ENCODE measurements around the gene TOX3. TPM values are rescaled to one million over a fixed set of nuclear protein-coding genes. Genes with fewer than 3 reads are reported as not detected.

The TOX3 gene
- total RNA-seq, 1 experiment from 2014 or later = 29.4 TPM

DNA sequence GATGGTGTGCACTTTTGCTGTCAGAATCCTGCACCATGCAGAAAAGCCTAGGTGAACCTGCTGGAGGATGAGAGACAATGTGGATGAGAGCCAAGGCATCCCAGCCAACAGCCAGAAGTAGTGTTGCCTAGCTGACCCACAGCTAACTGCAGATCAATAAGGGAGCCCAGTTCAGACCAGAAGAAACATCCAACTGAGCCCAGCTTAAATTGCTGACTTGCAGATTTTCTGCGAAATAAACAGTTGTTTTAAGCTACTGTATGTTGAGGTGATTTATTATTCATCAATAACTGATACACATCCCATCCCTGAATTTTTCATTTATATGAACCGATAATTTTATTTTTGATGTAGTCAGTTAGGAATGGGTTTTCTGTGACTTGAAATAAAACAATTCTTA is 39.2 kb upstream of the TOX3 start:
- DNase-seq = no peak
- CTCF ChIA-PET = no interaction called here
- BruUV-seq (replicated peaks) = no TSS peak
- Mint-ChIP-seq H3K4me3 (ENCODE audit: low read depth, unreplicated experiment) (no peak overlapping the region), H3K4me1 (ENCODE audit: low read depth, unreplicated experiment) (no peaks in the 10 kb centered on the region), H3K9me3 (ENCODE audit: low read depth, unreplicated experiment) (peaks cover 3% of the 10 kb centered on the region), H3K27ac (ENCODE audit: unreplicated experiment) (no peak overlapping the region), H3K36me3 (ENCODE audit: insufficient read depth, unreplicated experiment) (no peaks in the 10 kb centered on the region), H3K27me3 (ENCODE audit: unreplicated experiment) (no peaks in the 10 kb centered on the region)
- intact Hi-C loops (cut with micrococcal nuclease; ENCODE audit: unreplicated experiment) = no loop called here
- TF ChIP-seq, protein P1, sequence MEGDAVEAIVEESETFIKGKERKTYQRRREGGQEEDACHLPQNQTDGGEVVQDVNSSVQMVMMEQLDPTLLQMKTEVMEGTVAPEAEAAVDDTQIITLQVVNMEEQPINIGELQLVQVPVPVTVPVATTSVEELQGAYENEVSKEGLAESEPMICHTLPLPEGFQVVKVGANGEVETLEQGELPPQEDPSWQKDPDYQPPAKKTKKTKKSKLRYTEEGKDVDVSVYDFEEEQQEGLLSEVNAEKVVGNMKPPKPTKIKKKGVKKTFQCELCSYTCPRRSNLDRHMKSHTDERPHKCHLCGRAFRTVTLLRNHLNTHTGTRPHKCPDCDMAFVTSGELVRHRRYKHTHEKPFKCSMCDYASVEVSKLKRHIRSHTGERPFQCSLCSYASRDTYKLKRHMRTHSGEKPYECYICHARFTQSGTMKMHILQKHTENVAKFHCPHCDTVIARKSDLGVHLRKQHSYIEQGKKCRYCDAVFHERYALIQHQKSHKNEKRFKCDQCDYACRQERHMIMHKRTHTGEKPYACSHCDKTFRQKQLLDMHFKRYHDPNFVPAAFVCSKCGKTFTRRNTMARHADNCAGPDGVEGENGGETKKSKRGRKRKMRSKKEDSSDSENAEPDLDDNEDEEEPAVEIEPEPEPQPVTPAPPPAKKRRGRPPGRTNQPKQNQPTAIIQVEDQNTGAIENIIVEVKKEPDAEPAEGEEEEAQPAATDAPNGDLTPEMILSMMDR (IDR thresholded peaks at IDR 0.05; ENCODE audit: unreplicated experiment) = no peak

GRCh38 chr16:52584354-52585320 is 37.7 kb upstream of the TOX3 start:
- H3K27me3 Mint-ChIP-seq (ENCODE audit: unreplicated experiment) = no peaks in the 10 kb centered on the region
- no peak overlapping the region for H3K27ac Mint-ChIP-seq (ENCODE audit: unreplicated experiment)
- DNase-seq = no peak
- no peaks in the 10 kb centered on the region for H3K36me3 Mint-ChIP-seq (ENCODE audit: insufficient read depth, unreplicated experiment)
- no TSS peak for BruUV-seq (replicated peaks)
- intact Hi-C loops (cut with micrococcal nuclease; ENCODE audit: unreplicated experiment) = no loop called here
- CTCF ChIA-PET = no interaction called here
- H3K4me3 Mint-ChIP-seq (ENCODE audit: low read depth, unreplicated experiment) = no peak overlapping the region
- H3K4me1 Mint-ChIP-seq (ENCODE audit: low read depth, unreplicated experiment) = peaks cover 14% of the 10 kb centered on the region
- H3K9me3 Mint-ChIP-seq (ENCODE audit: low read depth, unreplicated experiment) = no peaks in the 10 kb centered on the region
- TF ChIP-seq, protein P1 (IDR thresholded peaks at IDR 0.05; ENCODE audit: unreplicated experiment) = no peak

- DNase-seq = peak; percentile 36
- no TSS peak for BruUV-seq (replicated peaks)
- CTCF ChIA-PET = interaction anchor here (0.8 to 1.2 kb wide), 3 partner anchors 280 to 512 kb away, joined by 3 to 4 read pairs (median 3); no protein-coding TSS in a partner anchor
- no peaks in the 10 kb centered on the region for H3K27me3 Mint-ChIP-seq (ENCODE audit: unreplicated experiment)
- intact Hi-C loops (cut with micrococcal nuclease; ENCODE audit: unreplicated experiment) = loop anchor here (1.0 to 2.0 kb wide), 3 partner anchors 280 to 441 kb away; no protein-coding TSS in a partner anchor
- no peak overlapping the region for H3K27ac Mint-ChIP-seq (ENCODE audit: unreplicated experiment)
- no peak overlapping the region for H3K4me3 Mint-ChIP-seq (ENCODE audit: low read depth, unreplicated experiment)
- H3K4me1 Mint-ChIP-seq (ENCODE audit: low read depth, unreplicated experiment) = peaks cover 42% of the 10 kb centered on the region
- TF ChIP-seq, protein P1 (IDR thresholded peaks at IDR 0.05; ENCODE audit: unreplicated experiment) = peak; percentile 49
- no peaks in the 10 kb centered on the region for H3K9me3 Mint-ChIP-seq (ENCODE audit: low read depth, unreplicated experiment)
- H3K36me3 Mint-ChIP-seq (ENCODE audit: insufficient read depth, unreplicated experiment) = no peaks in the 10 kb centered on the region
Observed at GRCh38 chr16:52581530-52581929, 34.6 kb upstream of the TOX3 start.

DNA sequence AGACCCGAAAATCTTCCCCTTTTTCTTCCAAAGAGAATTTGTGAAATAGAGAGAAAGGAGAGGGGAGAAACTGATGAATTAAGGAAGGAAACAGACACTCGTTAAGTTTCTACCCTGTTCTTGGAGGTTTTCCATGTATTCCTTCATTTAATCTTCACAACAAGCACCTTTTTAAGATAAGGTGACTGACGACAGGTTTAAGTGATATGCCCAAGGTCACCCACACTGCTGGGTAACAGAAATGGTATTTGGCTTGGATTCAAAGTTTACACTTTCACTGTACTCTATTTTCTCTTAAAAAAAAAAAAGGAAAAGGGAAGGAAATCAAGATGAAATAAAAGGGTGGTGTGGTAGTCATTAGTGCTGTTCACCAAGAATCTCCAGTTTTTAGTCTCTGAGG is 33.5 kb upstream of the TOX3 start:
- H3K4me1 Mint-ChIP-seq (ENCODE audit: low read depth, unreplicated experiment) = peaks cover 52% of the 10 kb centered on the region
- no peaks in the 10 kb centered on the region for H3K9me3 Mint-ChIP-seq (ENCODE audit: low read depth, unreplicated experiment)
- no peak overlapping the region for H3K27ac Mint-ChIP-seq (ENCODE audit: unreplicated experiment)
- CTCF ChIA-PET = no interaction called here
- H3K27me3 Mint-ChIP-seq (ENCODE audit: unreplicated experiment) = no peaks in the 10 kb centered on the region
- TF ChIP-seq, protein P1 (IDR thresholded peaks at IDR 0.05; ENCODE audit: unreplicated experiment) = no peak
- no TSS peak for BruUV-seq (replicated peaks)
- no peaks in the 10 kb centered on the region for H3K36me3 Mint-ChIP-seq (ENCODE audit: insufficient read depth, unreplicated experiment)
- no peak overlapping the region for H3K4me3 Mint-ChIP-seq (ENCODE audit: low read depth, unreplicated experiment)
- no peak for DNase-seq
- intact Hi-C loops (cut with micrococcal nuclease; ENCODE audit: unreplicated experiment) = loop anchor here (2.0 kb wide), 1 partner anchor 442 kb away; no protein-coding TSS in a partner anchor
